ENCODE data around the gene SHC2.
"Not testable (repeated sequence)": the region's sequence is repeated elsewhere in the genome, so short reads cannot be mapped to it uniquely, and the experiment has no call there.

SHC2 gene

GRCh38 chr19:444677-445210 is 16.1 kb downstream of the SHC2 start:
- no peak for DNase-seq (ENCODE audit: low read depth in 2 of 2)

DNA sequence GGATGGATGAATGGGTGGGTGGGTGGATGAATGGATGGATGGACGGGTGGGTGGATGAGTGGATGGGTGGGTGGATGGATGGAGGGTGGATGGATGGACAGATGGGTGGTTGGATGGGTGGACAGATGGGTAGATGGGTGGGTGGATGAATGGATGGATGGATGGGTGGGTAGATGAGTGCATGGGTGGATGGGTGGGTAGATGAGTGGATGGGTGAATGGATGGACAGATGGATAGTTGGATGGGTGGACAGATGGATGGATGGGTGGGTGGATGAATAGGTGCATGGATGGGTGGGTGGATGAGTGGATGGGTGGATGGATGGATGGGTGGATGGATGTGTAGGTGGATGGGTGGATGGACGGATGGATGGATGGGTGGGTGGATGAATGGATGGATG is 17.8 kb downstream of the SHC2 start:
- DNase-seq (ENCODE audit: low read depth in 2 of 2) = no peak

DNA sequence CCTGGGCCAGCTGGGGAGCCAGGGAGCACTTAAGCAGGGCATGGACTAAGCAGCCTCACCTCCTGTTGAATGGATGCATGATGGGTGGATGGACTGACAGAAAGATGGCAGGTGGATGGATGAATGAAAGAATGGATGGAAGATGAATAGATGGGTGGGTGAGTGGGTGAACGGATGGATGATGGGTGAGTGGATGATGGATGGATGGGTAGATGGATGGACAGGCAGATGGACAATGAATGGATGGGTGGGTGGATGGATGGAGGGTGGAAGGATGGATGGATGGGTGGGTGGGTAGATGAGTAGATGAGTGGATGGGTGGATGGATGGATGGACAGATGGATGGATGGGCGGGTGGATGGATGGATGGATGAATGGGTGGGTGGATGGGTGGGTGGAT is 18.7 kb downstream of the SHC2 start:
- DNase-seq (ENCODE audit: low read depth in 2 of 2) = no peak

DNA sequence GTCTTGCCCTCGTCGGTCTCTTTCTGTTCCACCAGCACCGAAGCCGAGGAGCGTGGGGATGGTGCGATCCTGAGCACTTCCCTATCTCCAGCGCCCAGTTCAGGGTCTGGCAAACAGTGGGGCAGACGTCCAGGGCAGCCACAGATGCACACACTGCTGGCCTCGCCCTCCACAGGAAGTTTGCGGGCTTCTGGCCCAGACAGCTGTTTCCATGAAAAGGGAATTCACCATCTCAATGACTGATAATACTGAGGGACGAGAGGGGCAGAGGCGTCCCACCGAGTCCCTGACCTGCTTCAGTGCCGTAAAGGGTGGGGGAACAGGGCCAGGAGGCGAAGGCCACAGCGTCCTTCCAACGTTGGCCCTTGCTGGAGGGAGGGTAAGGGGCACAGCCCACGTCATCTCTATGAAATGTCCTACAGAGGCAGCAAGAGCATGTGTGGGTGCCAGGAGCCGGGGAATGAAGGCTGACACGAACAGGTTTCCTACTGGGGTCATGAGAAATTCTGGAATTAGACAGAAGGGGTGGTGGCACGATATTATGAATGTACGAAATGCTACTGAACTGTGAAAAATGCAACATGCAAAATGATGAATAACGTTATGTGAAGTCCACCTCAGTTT is 19.5 kb downstream of the SHC2 start:
- no peak for DNase-seq (ENCODE audit: low read depth in 2 of 2)

- no peak for DNase-seq (ENCODE audit: low read depth in 2 of 2)
These were observed 20.2 kb downstream of the SHC2 start for GRCh38 chr19:440391-441212.

DNA sequence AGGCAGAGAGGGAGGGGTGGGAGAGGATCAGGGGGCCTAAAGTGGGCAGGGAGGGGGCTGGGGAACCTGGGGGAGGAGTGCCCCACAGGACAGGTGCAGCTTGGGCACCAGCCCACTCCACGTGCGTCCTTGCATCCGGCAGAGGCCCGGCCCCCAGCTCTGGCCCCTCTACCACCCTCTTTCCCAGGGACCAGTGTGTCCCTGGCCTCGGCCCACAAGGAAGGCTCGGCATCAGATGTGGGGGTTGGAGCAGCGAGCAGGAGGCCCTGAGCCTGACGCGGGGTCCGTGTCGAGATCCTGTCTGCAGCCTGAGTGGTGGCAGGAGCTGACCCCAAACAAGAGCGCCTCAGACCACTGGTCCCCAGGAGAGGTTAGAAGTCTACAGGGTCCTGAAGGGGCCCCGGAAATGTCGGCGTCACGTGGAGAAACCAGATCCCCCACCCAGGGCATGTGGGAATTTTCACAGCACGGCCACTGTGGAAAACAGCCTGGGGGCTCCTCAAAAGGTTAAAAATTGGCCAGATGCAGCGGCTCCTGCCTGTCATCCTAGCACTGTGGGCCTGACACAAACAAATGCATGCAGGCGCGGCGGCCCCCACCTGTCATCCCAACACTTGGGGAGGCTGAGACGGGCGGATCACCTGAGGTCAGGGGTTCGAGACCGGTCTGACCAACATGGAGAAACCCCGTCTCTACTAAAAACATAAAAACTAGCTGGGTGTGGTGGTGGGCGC is 21.5 kb downstream of the SHC2 start:
- no peak for DNase-seq (ENCODE audit: low read depth in 2 of 2)

DNA sequence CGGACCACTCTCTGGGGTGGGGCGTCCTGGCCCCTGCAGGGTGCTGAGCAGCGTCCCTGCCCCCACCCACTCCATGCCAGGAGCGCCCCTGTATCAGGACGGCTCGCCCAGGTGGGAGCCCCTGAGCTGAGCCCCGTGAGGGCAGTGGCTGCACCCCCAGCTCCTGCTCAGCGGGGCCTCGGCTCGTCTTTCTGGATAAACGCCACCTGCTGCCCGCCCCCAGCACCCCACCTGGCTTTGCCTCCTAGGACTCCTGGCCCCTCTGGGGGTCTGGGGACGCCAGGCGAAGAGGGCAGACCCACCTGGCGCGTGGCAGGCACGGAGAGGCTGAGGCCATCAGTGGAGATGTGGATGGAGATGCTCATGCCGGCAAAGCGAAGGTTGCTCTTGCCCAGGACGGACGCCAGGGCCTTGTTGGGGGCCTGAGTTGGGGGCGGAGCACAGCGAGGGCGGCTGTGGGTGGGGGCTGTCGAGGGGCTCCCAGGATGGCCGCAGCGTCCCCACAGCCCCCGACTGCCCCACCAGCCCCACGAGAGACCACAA is 22.3 kb downstream of the SHC2 start:
- no peak for DNase-seq (ENCODE audit: low read depth in 2 of 2)

- no peak for DNase-seq (ENCODE audit: low read depth in 2 of 2)
These were observed 23.8 kb downstream of the SHC2 start for GRCh38 chr19:437041-437440.

- DNase-seq (ENCODE audit: low read depth in 2 of 2) = no peak
These were observed 24.4 kb downstream of the SHC2 start for GRCh38 chr19:436413-436950.

DNA sequence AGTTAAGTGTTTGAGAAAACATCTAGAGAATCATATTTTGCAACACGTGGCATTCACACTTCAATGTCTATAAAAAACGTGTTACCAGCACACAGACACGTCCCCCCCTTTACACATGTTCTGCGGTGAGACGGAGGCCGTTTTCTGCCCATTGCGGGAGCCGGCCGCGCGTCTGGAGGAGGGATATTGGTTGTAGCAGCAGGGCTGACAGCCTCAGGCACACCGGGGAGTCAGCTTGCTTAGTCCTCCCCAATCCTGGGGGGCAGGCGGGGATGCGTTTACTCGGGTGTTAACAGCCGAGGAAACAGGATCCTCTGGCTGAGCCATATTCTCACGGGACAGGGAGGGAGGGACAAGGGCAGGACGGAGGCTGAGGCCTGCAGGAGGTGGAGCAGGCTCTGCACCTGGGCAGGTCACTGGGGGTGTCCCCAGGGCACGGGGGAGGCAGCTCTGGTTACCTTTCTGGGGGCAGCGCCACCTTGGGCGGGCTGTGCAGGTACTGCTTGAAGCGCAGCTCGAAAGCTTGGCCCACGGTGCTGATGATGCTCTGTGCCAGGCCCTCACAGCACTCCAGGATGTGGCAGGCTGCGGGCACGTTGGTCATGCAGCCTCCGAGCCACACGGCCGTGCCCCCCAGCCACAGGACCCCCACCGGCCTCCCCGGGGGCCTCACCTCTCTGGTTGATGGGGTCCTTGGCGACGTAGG is 25.0 kb downstream of the SHC2 start:
- no peak for DNase-seq (ENCODE audit: low read depth in 2 of 2)

DNA sequence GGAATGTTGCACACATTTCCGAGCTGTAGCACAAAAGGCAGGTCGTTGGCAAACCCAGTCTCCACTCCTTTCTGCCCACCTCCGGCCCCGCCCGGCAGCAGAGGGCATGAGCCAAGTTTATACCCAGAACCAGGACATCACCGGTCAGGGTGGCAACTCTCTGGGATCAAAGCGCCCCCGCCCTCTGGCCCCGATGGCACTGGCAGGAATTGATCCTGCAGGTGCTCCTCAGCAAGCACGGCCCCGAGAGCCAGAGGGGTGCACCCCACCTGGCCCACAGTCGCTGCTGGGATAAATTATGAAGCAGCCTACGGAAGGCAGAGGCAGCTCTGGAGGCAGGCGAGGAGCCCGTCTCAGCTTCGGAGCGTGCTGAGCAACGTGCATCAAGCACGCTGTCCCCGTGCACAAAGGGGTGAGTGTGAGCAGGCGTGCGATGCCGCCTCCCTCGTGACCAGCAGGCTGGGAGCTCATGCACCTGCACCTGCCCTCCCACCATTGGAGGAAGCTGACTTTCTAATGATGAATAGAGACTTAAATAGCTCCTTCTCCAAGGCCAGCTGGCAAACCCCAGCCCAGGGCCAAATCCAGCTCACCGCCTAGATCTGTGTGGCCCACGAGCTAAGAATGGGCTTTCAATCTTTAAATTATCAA is 25.7 kb downstream of the SHC2 start:
- no peak for DNase-seq (ENCODE audit: low read depth in 2 of 2)

GRCh38 chr19:434152-434960 is 26.5 kb downstream of the SHC2 start:
- no peak for DNase-seq (ENCODE audit: low read depth in 2 of 2)

DNA sequence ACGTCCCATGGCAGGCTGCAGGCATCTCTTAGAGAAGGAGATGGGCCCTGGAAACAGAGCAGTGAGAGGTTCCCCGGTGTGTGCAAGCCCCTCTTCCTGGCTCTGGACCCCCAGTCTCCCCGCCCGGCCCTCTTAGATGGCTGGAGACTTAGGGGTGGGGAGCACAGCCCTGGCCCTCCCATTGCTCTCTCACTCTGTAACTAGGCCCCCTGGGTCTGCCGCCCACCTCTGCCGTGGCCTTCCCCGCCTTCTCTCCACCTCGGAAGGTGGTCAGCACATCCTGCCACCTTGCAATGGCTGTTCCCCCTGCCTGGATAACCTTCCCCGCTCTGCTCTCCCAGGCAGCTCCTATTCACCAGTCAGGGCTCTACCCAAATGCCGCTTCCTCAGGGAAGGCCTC is 30.1 kb downstream of the SHC2 start:
- no peak for DNase-seq (ENCODE audit: low read depth in 2 of 2)

- no peak for DNase-seq (ENCODE audit: low read depth in 2 of 2)
These were observed 32.7 kb downstream of the SHC2 start for GRCh38 chr19:428149-428548.

DNA sequence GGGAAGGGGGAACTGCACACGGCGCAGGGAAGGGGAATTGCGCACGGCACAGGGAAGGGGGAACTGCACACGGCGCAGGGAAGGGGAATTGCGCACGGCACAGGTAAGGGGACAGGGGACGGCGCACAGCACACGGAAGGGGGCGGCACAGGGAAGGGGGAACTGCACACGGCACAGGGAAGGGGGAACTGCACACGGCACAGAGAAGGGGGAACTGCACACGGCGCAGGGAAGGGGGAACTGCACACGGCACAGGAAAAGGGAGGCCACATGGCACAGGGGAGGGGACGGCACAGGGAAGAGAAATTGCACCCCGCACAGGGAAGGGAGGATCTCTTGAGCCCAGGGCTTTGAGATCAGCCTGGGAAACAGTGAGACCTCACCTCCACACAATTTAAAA is 33.2 kb downstream of the SHC2 start:
- DNase-seq (ENCODE audit: low read depth in 2 of 2) = not testable (repeated sequence)

GRCh38 chr19:426725-427445 is 33.9 kb downstream of the SHC2 start:
- no peak for DNase-seq (ENCODE audit: low read depth in 2 of 2)

- DNase-seq (ENCODE audit: low read depth in 2 of 2) = no peak
These were observed 35.8 kb downstream of the SHC2 start for GRCh38 chr19:425056-425455.

- DNase-seq (ENCODE audit: low read depth in 2 of 2) = no peak
These were observed 36.3 kb downstream of the SHC2 start for GRCh38 chr19:424546-424945.

Measured in stimulated activated CD4-positive, alpha-beta T cell treated with anti-CD3 and anti-CD28 coated beads, Interleukin-1b, Interleukin-23, amount 100 ng/mL, for 4 hours (primary cell).